K562 (cell line): ENCODE data around the gene SLC12A9. TPM values are rescaled to one million over a fixed set of nuclear protein-coding genes. Genes with fewer than 3 reads are reported as not detected.
A peak's percentile ranks its signal among the peaks of the same experiment; 100 is the strongest.

Experiments
- ADNP ChIP-seq: fragments of 200-800 bp; sonication (Bioruptor generic); IDR thresholded peaks from 2 replicates; pipeline ENCODE4 v1.6.1; 2016; ENCODE audit warnings: missing genetic modification characterization, missing compliant biosample characterization
- BMI1 ChIP-seq: fragments of 150-350 bp; IDR thresholded peaks from 2 replicates; pipeline ENCODE4 v1.6.1; 2014; ENCODE audit warnings: low read length
- CBX8 ChIP-seq: fragments of 200-600 bp; sonication (generic); IDR thresholded peaks from 2 replicates; pipeline ENCODE4 v1.6.1; 2012; ENCODE audit warnings: borderline replicate concordance, mixed run types, low read depth, mild to moderate bottlenecking, moderate library complexity, mixed read lengths, low read length, control low read depth, inconsistent platforms; ENCODE audit not compliant: poor library complexity, severe bottlenecking; ENCODE audit errors: extremely low read depth
- COPS2 ChIP-seq: fragments of 450-650 bp; conservative IDR thresholded peaks from 2 replicates; pipeline ENCODE4 v1.6.1; 2016; ENCODE audit warnings: mild to moderate bottlenecking, moderate library complexity
- EGR1 ChIP-seq: fragments of 450-650 bp; conservative IDR thresholded peaks from 2 replicates; pipeline ENCODE4 v1.6.1; 2017; ENCODE audit warnings: mild to moderate bottlenecking
- FOXM1 ChIP-seq, 2 experiments: fragments of 450-650 bp in 1 of 2; sonication (generic) in 1 of 2; formaldehyde crosslinking in 1 of 2; IDR thresholded peaks; 2 replicates each; pipeline versions ENCODE4 v1.6.1 to v1.9.0; 2017 to 2022; ENCODE audit warnings: low read depth in 2 of 2, mild to moderate bottlenecking in 2 of 2, missing genetic modification reagents in 1 of 2, moderate library complexity in 1 of 2
- HEY1 ChIP-seq: fragments of 250-450 bp; sonication (Bioruptor Pico); IDR thresholded peaks from 2 replicates; pipeline ENCODE4 v1.5.0; 2020; ENCODE audit warnings: mild to moderate bottlenecking, moderate library complexity, borderline replicate concordance
- L3MBTL2 ChIP-seq: fragments of 450-650 bp; IDR thresholded peaks from 2 replicates; pipeline ENCODE4 v1.6.1; 2016; ENCODE audit warnings: mild to moderate bottlenecking, moderate library complexity
- MYNN ChIP-seq, 2 experiments: sonication (generic); formaldehyde crosslinking in 1 of 2; IDR thresholded peaks; 2 replicates each; pipeline versions ENCODE4 v1.5.0 to v1.6.1; 2016 to 2020; ENCODE audit warnings: antibody characterized with exemption in 1 of 2, missing genetic modification reagents in 1 of 2
- NONO ChIP-seq, 2 experiments: fragments of 200-400 bp in 1 of 2; fragments of 450-650 bp in 1 of 2; formaldehyde crosslinking in 1 of 2; IDR thresholded peaks; 2 replicates each; pipeline ENCODE4 v1.6.1; 2017; ENCODE audit warnings: low read depth in 2 of 2, mild to moderate bottlenecking in 2 of 2, moderate library complexity in 2 of 2, low read length in 1 of 2
- NR1H2 ChIP-seq: sonication (generic); formaldehyde crosslinking; IDR thresholded peaks from 2 replicates; pipeline ENCODE4 v1.4.0; 2020; ENCODE audit warnings: mild to moderate bottlenecking, missing genetic modification reagents
- POLR2H ChIP-seq: IDR thresholded peaks from 2 replicates; pipeline ENCODE4 v1.6.1; 2016; ENCODE audit warnings: missing genetic modification characterization, low read depth, mild to moderate bottlenecking, control low read depth, missing compliant biosample characterization, moderate library complexity
- SAP30 ChIP-seq: fragments of 200-600 bp; sonication (generic); IDR thresholded peaks from 2 replicates; pipeline ENCODE4 v1.6.1; 2012; ENCODE audit warnings: borderline replicate concordance, low read depth, mild to moderate bottlenecking, moderate library complexity, low read length, control low read depth, inconsistent platforms; ENCODE audit not compliant: insufficient read depth, poor library complexity, severe bottlenecking
- SLC30A9 ChIP-seq: fragments of 250-450 bp; sonication (Bioruptor Pico); IDR thresholded peaks from 2 replicates; pipeline ENCODE4 v1.8.0; 2022; ENCODE audit warnings: mild to moderate bottlenecking, moderate library complexity
- SREBF2 ChIP-seq: sonication (generic); formaldehyde crosslinking; IDR thresholded peaks from 2 replicates; pipeline ENCODE4 v1.4.0; 2020; ENCODE audit warnings: mild to moderate bottlenecking, missing genetic modification reagents
- TRIM25 ChIP-seq: fragments of 450-650 bp; IDR thresholded peaks from 2 replicates; pipeline ENCODE4 v1.7.0; 2016; ENCODE audit warnings: borderline replicate concordance
- XRCC4 ChIP-seq: IDR thresholded peaks from one replicate; pipeline ENCODE4 v1.6.1; 2011; ENCODE audit not compliant: insufficient read depth, insufficient read length; ENCODE audit errors: extremely low read depth
- ZBTB7A ChIP-seq: IDR thresholded peaks from 2 replicates; pipeline ENCODE4 v1.6.1; 2011; ENCODE audit warnings: low read depth, mild to moderate bottlenecking, low read length, moderate library complexity, borderline replicate concordance; ENCODE audit not compliant: control insufficient read depth
- ZC3H8 ChIP-seq: fragments of 450-650 bp; IDR thresholded peaks from 2 replicates; pipeline ENCODE4 v1.6.1; 2017
- ZNF695 ChIP-seq: fragments of 450-650 bp; formaldehyde crosslinking; IDR thresholded peaks from 2 replicates; pipeline ENCODE4 v1.4.0; 2020; ENCODE audit warnings: mild to moderate bottlenecking, moderate library complexity
- polyA plus RNA-seq, 8 experiments: library from polyadenylated mRNA; depleted of rRNA in 4 of 8; stranded (reverse) in 5 of 8; unstranded in 3 of 8; fragments of >200 nt; fragmentation: Nextera tagmentation in 2 of 8; fragmentation: Illumina TruSeq in 1 of 8; extraction: Ambion mirVana in 2 of 8; extraction: Trizol in 1 of 8; gene quantifications; 2 replicates each; pipeline versions ENCODE4 v1.2.1 to v1.2.3, GENCODE V29; 2011 to 2014; ENCODE audit warnings: inconsistent platforms in 1 of 8, missing spikeins in 1 of 8
- total RNA-seq, 7 experiments: library from RNA; depleted of rRNA in 6 of 7; stranded (reverse); fragments of >200 nt in 6 of 7; fragmentation: Illumina TruSeq in 2 of 7; extraction: Trizol in 2 of 7; gene quantifications; 2 replicates each; pipeline versions ENCODE4 v1.2.1 to v1.2.3, GENCODE V29; 2011 to 2021; ENCODE audit warnings: low replicate concordance in 1 of 7
- TF ChIP-seq, protein P1 (sequence below): IDR thresholded peaks from 2 replicates; pipeline ENCODE4 v1.6.1; 2014; ENCODE audit warnings: antibody characterized with exemption
- TF ChIP-seq, protein P2 (sequence below), 3 experiments: fragments of 200-800 bp in 1 of 3; sonication (Bioruptor generic) in 1 of 3; sonication (generic) in 1 of 3; formaldehyde crosslinking in 1 of 3; IDR thresholded peaks; 2 replicates each; pipeline versions ENCODE4 v1.6.1 to v1.8.0; 2016 to 2022; ENCODE audit warnings: mild to moderate bottlenecking in 2 of 3, missing compliant biosample characterization in 2 of 3, missing genetic modification characterization in 2 of 3, missing genetic modification reagents in 1 of 3

The SLC12A9 gene
- total and polyA plus RNA-seq, 9 of the 15 experiments (the other 6 are each of a cell fraction or from before 2014, with no cell fraction given): 0.06 to 20.2 (median 10.7) TPM

DNA sequence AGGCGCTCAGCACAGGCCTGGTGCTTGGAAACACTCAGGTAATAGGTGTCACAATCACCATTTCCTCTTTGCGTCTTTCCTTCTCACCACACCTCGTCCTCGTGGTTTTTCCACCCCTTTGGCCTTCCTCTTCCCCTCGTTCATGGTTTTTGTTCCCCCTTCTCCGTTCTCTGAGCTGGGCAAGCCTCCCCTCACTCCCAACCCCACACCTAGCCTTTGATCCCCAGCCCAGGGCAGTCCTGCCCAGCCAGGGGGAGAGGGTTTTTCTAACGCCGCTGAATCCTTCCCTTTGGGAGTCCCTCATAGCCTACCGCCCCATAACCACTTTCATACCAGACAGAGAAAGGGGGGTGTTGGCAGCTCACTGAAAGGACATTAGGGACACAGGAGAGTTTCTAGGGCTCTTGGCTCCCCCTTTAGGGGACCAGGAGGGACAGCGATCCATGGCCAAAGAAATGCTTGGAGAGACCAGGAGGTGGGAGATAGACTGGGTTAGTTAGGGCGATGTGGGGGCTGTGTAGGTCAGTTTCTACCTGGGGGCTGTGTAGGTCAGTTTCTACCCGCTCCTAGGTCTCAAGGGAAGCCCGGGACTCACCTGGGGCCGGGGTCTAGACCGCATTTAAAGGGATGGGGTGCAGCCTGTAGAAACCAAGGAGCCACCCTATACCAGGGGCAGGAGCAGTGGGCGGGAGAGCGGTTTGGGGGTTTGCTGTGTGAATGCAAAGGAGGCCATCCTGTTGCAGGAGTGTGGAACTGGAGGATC lies 26.6 kb upstream of the SLC12A9 start (continued):
- TF ChIP-seq, protein P1, sequence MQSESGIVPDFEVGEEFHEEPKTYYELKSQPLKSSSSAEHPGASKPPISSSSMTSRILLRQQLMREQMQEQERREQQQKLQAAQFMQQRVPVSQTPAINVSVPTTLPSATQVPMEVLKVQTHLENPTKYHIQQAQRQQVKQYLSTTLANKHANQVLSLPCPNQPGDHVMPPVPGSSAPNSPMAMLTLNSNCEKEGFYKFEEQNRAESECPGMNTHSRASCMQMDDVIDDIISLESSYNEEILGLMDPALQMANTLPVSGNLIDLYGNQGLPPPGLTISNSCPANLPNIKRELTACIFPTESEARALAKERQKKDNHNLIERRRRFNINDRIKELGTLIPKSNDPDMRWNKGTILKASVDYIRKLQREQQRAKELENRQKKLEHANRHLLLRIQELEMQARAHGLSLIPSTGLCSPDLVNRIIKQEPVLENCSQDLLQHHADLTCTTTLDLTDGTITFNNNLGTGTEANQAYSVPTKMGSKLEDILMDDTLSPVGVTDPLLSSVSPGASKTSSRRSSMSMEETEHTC: no peak
- TF ChIP-seq NONO (IDR thresholded peaks at IDR 0.05; ENCODE audit: low read depth in 2 of 2, low read length in 1 of 2) (no peak), NR1H2 (CRISPR knock-in tag) (0 out of 2 replicates have a peak, but pooled peaks have one; percentile 17), POLR2H (tag) (no peak), BMI1 (no peak), ADNP (tag) (no peak), MYNN (IDR thresholded peaks at IDR 0.05) (0 out of 2 replicates have a peak, but pooled peaks have one; percentile 66), MYNN (CRISPR knock-in tag; IDR thresholded peaks at IDR 0.05) (no peak), COPS2 (no peak), FOXM1 (IDR thresholded peaks at IDR 0.05; ENCODE audit: low read depth) (no peak), FOXM1 (CRISPR knock-in tag; IDR thresholded peaks at IDR 0.05; ENCODE audit: low read depth) (no peak), CBX8 (no peak), ZNF695 (CRISPR knock-in tag) (no peak), XRCC4 (no peak), TRIM25 (0 out of 2 replicates have a peak, but pooled peaks have one; percentile 36), L3MBTL2 (peak; percentile 24; the same call in 1 of the 2 replicates), SLC30A9 (CRISPR knock-in tag) (no peak), HEY1 (CRISPR knock-in tag) (no peak), ZC3H8 (no peak), SREBF2 (0 out of 2 replicates have a peak, but pooled peaks have one; percentile 54), ZBTB7A (peak; percentile 41; the same call in 1 of the 2 replicates), SAP30 (peak; percentile 20), EGR1 (peak; percentile 32; the same call in 1 of the 2 replicates)
- TF ChIP-seq, protein P2, sequence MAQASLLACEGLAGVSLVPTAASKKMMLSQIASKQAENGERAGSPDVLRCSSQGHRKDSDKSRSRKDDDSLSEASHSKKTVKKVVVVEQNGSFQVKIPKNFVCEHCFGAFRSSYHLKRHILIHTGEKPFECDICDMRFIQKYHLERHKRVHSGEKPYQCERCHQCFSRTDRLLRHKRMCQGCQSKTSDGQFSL (CRISPR knock-in tag; IDR thresholded peaks at IDR 0.05): peak; percentile 71; the same call in 1 of the 2 replicates
- TF ChIP-seq, protein P2 (tag; IDR thresholded peaks at IDR 0.05): peak in 1 of 2 experiments; percentile 40; a peak in 1 of 4 replicates
